NCI-H2107 treated with DMSO at 0.1 percent for 48 hours (cell line): ENCODE data around the gene ZNF782.
"Not testable (repeated sequence)": the region's sequence is repeated elsewhere in the genome, so short reads cannot be mapped to it uniquely, and the experiment has no call there.

Source experiments
- DNase-seq: peaks from one replicate; lab custom pipeline; 2025; ENCODE audit not compliant: unreplicated experiment; lab: John Stamatoyannopoulos, UW

Gene ZNF782

GRCh38 chr9:96854651-96855273, 448 bp upstream of the ZNF782 start:
- DNase-seq: no peak

DNA sequence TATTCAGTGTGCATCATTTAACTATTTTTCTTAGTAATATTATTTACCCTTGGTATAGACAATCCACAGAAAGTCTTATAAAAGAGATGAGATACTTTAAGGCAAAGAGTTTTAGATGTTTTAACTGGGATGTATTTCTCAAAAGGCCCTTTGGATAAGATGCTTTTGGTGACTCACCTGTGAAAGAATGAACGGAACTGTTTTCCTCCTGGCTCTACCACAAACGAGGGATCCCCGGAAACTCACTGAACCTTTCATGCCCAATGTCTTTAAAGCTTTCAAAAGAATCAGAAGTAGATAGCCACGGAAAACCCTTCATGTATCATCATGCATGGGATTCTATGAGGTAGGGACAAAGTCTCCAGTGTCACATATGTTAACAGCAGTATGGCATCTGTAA, 1.6 kb downstream of the ZNF782 start:
- no peak for DNase-seq

DNA sequence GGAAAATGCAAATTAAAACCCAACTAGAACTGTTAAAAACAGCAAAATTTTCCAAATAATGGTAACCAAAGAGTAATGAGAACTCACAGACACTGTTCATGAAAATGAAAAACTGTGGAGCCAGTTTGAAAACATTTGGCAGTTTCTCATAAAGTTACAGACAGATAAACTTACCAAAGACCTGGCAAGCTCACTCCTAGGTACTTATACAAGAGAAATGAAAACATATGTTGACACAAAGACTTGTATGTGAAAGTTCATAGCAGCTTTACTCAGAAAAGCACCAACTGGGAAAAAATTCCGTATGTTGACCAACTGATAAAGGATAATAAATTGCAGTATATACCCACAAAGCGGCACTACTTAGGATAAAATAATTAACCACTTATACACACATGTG, 10.3 kb downstream of the ZNF782 start:
- DNase-seq: no peak

DNA sequence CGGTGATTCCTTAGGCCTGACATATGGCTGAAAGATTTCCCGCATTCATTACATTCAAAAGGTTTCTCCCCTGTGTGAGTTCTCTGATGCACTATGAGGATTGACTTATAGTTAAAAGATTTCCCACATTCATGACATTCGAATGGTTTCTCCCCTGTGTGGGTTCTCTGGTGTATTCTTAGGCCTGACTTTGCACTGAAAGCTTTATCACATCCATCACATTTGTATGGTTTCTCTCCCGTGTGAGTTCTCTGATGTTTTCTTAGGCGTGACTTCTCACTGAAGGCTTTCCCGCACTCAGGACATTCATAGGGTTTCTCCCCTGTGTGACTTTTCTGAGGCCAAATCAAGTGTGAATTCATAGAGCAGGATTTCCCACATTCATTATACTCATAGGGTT, 35.8 kb downstream of the ZNF782 start:
- no peak for DNase-seq

DNA sequence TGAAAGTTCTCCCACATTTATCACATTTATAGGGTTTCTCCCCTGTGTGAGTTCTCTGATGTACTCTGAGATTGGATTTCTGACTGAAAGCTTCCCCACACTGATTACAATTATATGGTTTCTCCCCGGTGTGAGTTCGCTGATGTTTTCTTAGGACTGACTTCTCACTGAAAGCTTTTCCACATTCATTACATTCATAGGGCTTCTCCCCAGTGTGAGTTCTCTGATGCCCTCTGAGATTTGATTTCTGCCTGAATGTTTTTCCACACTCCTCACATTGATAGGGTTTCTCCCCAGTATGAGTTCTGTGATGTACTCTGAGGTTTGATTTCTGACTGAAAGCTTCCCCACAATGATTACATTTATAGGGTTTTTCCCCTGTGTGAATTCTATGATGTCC, 36.3 kb downstream of the ZNF782 start:
- no peak for DNase-seq

DNA sequence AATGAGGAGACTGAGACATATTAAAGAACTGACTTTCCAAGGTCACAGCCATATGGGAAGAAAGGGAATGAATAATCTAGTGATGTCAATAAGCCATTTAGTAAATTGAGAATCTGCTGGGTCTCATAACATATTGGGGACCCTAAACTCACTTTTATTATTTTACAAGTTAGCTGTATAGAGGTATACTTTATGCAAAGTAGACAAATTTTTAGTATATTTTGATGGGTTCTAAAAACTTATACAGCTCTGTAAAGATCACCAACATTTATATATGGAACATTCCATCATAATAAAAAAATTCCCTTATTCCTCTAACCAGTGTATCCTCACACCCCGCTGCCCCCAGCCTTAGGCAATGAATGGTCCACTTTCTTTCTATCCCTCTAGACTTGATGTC, 40.7 kb downstream of the ZNF782 start:
- DNase-seq: no peak

- DNase-seq: not testable (repeated sequence)
Observed at GRCh38 chr9:96798959-96799358, 55.4 kb downstream of the ZNF782 start.

- DNase-seq: no peak
Observed at GRCh38 chr9:96784021-96784420, 70.3 kb downstream of the ZNF782 start.

DNA sequence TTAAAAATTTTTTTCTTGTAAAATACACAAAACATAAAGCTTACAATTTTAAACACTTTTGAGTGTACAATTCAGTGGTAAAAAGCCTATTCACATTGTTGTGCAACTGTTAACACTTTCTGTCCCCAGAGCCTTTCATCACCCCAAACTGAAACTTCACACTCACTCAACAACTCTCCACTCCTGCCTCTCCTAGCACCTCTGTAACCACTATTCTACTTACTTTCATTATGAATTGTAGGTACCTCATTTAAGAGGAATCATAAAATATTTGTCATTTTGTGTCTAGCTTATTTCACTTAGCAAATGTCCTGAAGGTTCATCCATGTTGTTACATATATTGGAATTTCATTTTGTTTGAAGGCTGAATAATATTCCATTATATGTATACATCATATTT, 72.1 kb downstream of the ZNF782 start:
- DNase-seq: no peak

DNA sequence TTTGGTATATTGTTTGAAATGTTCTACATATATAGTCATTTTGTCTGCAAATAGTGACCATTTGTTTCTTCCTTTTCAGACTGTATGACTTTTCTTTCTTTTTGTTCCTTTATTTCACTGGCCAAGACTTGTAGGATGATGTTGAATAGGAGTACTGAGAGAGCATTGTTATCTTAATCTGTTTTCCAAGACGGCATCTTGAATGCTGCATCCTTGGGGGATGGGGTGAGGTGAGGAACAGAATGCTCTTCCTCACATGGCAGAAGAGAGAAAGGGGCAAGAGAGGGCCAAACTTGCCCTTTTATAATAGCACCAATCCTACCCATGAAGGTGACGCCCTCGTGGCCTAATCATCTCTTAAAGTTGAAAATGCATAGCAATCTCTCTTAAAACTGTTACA, 72.8 kb downstream of the ZNF782 start:
- no peak for DNase-seq

- no peak for DNase-seq
Observed at GRCh38 chr9:96779089-96779488, 75.2 kb downstream of the ZNF782 start.

GRCh38 chr9:96777426-96777864, 76.9 kb downstream of the ZNF782 start:
- no peak for DNase-seq

DNA sequence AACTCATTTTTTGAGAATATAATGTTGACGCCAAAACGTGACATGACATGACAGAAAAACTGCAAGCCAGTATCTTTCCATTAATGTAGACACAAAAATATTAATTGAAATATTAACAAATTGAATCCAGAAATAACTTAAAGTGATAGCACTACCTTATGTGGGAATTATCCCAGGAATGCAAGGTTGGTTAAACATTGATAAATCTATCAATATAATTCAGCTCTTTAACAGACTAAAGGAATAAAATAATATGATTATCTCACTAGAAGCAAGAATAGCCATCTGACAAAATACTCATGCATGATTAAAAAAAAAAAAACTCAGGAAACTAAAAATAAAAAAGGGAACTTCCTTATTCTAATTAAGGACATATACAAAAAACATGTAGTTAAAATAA, 83.2 kb downstream of the ZNF782 start:
- DNase-seq: no peak

- DNase-seq: no peak
Observed at GRCh38 chr9:96769989-96770388, 84.3 kb downstream of the ZNF782 start.
